ACHN (cell line): ENCODE measurements around the gene LIG3.
"Not testable (repeated sequence)": the region's sequence is repeated elsewhere in the genome, so short reads cannot be mapped to it uniquely, and the experiment has no call there.

Experiments
- DNase-seq: peaks from one replicate; pipeline ENCODE4 v3.0.0-alpha.2; 2015
- in situ Hi-C: cut with HindIII; loops from 2 replicates; pipeline ENCODE4 v1.10.0; 2017; ENCODE audit warnings: low sequenced_read_pairs, low pct_ligation_motif_present, low pct_unique_long_range_greater_than_20kb

The LIG3 gene

DNA sequence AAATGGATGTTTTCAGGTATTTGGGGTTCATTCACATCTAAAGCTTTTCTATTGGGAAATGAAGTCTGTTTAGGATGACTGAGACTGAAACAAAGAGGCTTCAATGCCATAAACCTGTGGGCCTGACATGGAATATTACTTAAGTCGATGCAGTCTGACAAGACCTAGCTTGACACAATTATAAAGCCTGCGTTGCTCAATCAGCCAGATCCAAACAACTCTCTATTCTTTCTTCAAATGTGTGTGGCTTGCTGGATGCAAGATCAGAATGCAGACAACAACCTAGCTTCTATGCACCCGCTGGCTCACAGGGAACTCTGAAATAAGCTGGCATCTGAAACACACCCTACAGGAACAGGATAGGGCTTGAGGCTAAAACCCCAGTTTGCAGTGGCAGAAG, 43.2 kb downstream of the LIG3 start:
- in situ Hi-C loops: no loop called here

DNA sequence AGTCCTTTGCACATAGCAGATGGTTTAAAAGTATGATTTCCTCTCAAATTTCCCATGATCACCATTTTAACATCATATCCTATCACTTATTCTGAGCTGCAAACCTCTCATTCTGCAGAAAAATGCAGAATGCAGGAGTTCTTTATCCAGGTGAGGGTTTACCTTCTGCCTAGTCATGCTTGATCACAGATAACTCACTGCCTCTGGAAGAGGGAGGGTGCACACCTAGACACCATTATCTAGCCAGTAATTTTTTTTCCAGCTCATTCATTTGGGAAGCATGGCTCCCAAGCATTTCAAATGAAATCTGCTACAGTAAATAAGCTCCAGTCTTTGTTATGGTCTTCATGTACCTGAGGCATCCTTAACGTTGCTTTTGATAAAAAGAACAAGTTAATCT, 45.2 kb downstream of the LIG3 start:
- in situ Hi-C loops: no loop called here
- DNase-seq: no peak

More for the DNA sequence above, 43.2 kb downstream of the LIG3 start:
- no peak for DNase-seq

DNA sequence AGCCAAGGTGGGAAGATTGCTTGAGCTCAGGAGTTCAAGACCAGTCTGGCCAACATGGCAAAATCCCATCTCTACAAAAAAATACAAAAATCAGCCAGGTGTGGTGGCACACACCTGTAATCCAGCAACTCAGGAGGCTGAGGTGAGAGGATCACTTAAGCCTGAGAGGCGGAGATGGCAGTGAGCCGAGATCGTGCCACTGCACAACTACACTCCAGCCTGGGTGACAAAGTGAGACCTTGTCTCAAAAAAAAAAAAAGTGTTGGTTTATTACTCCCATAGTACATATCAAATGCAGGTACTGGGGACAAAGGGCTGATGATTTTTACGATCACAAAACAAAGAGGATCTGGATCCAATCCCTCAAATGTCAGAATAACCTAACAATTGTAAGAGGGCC, 47.8 kb downstream of the LIG3 start:
- in situ Hi-C loops, DNase-seq: not testable (repeated sequence)

DNA sequence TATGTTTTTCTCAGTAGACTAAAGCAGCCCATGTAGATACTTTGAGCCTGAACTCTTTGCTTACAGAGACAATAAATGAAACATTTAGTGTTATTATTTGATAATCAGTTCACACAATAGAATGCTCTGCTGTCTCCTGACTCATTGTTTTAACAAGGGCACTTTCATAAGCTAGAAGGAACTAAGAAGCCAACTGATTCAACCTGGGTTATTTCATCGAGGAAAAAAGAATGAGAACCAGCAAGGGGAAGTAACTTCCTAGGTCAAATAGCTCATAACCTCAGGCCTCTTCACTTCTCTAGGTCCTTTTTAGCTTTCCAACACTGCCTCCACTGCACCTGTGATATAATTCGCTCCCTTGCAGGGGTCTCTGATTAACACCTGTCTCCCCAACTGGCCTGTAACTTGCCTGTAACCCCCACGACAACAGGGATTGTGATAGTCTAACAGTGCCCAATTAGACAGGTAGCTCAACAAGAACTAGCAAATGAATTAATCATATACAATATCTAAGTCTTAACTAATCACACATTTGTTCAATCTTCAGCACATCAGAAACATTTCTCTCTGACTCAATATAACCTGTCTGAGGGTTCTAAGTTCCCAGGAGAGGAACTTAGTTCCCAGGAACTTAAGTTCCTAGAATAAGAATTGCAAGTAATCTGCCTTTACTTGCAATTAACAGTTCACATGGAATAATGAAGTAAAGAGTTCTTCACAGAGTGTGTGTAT, 48.4 kb downstream of the LIG3 start:
- in situ Hi-C loops: no loop called here
- DNase-seq: no peak

DNA sequence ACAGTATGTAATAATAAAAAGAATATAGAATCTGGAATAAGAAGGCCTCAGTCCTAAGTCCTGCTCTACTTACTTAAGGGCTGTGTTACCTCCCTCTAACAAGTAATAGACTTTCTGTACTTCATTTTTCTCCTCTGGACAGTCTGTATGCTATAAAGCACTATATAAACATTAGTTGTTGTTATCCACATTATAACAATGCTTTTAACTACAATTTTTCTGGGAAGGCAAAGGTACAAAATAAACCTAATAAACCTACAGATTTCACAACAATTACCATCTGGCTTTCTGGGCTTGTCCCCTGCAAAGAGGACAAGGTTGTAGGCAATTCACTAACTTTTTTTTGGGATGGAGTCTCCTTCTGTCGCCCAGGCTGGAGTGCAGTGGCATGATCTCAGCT, 50.5 kb downstream of the LIG3 start:
- no peak for DNase-seq
- in situ Hi-C loops: no loop called here

DNA sequence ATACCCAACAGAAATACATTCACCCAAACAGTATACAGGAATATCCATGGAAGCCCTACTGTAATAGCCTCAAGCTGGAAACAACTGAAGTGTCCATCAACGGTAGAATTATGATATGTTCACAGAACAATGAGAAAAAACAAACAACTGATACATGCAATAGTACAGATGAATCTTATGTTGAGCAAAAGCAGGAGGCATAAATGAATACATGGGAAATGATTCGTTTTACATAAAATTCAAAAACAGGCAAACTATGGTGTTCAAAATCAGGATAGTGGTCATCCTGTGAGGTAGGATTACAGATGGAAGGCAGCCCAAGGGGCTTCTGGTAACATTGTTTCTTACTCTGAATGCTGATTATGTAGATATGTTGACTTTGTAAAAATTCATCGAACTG, 58.1 kb downstream of the LIG3 start:
- in situ Hi-C loops: no loop called here

DNA sequence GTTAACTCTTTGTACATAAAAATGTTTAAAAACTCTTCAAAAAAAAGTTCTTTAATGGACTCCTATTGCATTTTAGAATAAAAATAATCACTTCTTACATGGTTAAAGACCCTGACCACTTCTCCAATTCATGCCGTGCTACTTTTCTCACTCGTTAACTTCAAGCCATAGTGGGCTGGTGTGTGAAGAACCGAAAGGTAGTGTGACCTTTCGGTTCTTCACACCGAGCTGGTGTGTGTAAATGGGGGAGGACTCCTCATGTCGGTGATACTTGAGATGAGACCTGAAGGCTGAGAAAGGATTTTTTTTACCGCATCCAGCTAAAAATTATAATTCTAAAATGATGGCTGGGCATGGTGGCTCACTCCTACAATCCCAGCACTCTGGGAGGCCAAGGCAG, 61.1 kb downstream of the LIG3 start:
- DNase-seq: no peak
- in situ Hi-C loops: no loop called here

More for the DNA sequence above, 58.1 kb downstream of the LIG3 start:
- no peak for DNase-seq

DNA sequence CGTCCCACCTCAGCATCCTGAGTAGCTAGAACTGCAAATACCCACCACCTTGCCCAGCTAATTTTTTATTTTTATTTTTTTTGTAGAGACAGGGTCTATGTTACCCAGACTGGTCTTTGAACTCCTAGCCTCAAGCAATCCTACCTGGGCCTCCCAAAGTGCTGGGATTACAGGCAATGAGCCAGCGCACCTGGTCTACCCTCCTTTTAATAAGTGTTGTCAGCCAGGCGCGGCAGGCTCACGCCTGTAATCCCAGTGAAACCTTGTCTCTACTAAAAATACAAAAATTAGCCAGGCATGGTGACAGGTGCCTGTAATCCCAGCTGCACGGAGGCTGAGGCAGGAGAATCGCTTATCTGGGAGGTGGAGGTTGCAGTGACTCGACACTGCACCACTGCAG, 63.9 kb downstream of the LIG3 start:
- in situ Hi-C loops: no loop called here
- DNase-seq: no peak

DNA sequence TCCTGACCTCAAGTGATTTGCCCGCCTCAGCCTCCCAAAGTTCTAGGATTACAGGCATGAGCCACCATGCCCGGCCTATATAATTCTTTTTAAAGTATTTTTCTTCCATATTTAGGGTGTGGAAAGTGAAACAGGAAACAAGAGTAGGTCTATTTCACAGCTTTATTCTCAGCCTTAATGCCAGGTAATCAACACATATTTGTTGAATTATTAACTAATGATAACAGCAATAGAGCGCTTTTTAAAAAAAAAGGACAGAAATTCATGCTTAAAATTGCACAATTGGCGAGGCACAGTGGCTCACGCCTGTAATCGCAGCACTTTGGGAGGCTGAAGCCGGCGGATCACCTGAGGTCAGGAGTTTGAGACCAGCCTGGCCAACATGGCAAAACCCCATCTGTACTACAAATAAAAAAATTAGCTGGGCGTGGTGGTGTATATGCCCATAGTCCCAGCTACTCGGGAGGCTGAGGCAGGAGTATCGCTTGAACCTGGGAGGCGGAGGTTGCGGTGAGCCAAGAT, 65.2 kb downstream of the LIG3 start:
- DNase-seq, in situ Hi-C loops: not testable (repeated sequence)

DNA sequence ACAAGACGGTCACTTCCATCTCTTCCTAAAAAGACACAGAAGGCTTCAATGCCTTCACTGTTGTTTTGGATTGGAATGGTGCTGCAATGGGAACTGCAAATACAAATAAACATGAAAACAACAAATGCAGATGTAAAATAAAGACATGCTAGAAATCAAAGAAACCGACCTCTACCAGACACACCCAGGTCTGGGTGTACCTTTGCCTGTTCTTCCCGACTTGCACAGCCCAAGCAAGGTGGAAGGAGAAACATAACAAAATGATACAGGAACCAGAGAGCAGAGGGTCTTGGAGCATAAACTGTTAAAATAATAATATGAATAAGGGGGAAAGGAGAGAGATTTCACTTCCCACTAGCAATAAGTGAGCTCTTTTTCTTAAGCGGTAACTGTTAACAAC, 65.9 kb downstream of the LIG3 start:
- no peak for DNase-seq
- in situ Hi-C loops: no loop called here

DNA sequence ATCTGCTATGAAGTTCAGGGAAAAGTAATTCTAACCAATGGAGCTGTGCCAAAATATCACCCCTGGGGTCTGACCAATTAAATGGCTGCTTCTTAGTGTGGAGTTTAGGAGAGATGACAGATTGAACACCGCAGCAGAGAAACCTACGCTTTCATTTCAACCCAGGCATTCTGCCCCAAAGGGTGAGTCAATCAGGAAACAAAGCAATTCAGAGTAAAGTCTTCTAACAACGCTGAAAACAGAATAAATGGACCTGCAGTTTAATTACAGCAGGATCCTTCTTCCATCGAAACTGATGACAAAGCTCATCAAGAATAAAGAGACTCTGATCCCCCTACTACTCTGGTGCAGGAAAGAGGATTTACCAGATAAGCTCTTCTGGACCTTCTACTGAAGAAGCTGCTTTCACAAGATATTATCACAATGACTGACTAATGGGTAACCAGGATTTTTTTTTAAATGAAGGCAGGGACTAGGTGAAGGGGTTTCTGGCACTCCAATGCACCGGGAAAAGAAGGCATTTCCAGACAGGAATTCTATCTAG, 66.5 kb downstream of the LIG3 start:
- in situ Hi-C loops: no loop called here
- DNase-seq: peak; percentile 84

DNA sequence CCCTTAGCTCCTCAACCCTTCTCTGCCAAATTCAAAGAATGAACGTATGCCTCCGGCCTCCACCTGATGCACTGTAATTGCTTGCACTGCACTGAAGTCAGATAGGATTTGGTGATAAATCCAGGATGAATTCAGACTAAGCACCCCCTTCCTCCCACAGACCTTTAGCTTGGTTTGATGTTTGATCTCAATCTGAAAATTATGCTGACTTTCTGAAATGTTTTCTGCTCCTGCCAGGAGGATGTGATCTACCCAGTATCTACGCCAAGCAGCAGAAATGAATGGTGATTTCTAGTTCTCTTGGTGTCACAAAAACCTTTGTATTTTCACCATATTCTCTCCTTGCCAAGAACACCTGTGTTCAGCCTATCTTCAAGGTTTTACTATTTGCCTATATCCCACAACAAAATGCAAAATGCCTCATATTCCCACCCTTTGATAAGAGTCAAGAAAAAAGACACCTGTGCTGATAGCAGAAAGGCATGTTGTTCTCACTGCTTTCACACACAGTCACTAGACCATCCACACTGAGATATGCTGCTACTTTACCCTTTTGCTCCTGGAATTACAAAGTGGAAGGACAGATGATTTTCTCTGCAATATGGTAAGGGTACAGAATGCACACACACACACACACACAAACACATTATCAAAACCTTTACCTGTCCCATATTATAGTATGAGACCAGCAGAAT, 68.5 kb downstream of the LIG3 start:
- in situ Hi-C loops: no loop called here
- DNase-seq: no peak

DNA sequence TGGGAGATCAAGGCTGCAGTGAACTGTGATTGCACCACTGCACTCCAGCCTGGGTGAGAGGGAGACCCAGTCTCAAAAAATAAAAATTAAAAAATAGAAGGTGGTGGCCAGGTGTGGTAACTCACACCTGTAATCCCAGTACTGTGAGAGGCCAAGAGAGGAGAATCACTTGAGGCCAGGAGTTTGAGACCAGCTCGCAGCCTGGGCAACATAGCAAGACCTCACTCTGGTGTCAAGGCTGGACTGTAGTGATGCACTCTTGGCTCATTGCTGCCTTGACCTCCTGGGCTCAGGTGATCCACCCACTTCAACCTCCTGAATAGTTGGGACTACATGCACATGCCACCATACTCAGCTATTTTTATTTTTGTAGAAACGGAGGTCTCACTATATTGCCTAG, 69.9 kb downstream of the LIG3 start:
- in situ Hi-C loops: no loop called here
- no peak for DNase-seq

DNA sequence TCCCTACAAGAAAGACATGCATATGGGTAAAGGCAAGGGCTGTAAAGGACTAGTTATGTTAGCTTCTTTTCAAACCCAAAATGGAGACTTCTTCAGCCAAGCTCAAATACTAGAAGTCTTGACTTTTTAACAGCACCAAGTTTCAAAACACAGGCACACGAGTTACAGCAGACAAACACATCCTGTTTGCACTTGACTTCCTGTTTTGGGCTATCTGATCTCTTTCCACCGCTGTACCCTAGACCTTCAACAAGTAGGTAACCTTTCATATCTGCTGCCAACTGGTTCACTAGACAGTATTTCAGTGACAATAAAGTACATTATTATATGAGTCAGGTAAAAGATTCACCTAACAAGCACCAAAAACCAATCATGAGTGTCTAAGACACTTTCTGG, 70.9 kb downstream of the LIG3 start:
- in situ Hi-C loops: no loop called here
- DNase-seq: peak; percentile 24

DNA sequence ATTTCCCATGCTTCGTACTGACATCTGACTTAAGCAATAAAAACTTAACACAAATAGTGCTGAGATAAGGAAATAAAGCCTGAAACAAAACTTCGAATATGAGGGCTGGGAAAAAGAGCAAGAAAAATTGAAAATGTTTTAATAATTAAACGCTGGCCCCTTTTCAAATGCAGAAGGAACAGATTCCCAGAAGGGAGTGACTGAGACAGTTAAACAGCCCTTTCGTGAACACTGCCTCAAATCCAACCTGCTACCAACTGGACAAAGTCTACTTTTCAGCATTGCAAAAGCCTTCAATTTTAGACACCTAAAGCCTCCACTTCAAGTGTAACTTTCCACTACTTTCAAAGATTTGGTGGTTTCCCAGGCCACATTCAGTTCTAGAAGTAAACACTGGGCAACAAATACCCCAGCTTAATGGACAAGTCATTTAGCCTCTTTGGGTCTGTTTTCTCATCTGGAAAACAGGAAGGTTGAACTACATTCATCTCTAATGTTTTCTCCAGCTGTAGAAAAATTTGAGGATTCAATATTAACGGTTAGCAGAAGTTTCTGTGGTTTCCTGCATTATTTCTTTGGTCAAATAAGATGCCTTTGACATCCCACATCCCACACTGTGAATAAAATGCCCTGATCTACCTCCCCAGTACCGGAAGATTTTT, 71.4 kb downstream of the LIG3 start:
- DNase-seq: no peak
- in situ Hi-C loops: no loop called here

DNA sequence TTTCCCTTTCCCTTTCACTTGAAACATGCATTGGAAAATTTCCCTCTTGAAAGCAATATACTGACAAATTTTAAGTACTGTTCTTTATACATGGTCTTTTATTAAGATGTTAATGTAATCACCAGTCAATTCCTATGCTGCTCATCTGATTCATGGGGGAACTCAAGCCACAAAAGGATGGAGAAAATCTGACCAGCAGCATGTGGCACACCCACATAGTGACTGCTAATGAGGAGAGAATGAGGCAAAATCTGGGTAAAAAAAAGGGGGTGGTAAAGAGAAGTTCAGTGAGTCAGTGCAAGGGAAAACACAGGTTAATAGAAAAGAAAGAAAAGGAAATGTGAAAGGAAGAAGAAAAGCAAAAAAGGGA, 71.9 kb downstream of the LIG3 start:
- no peak for DNase-seq
- in situ Hi-C loops: no loop called here

DNA sequence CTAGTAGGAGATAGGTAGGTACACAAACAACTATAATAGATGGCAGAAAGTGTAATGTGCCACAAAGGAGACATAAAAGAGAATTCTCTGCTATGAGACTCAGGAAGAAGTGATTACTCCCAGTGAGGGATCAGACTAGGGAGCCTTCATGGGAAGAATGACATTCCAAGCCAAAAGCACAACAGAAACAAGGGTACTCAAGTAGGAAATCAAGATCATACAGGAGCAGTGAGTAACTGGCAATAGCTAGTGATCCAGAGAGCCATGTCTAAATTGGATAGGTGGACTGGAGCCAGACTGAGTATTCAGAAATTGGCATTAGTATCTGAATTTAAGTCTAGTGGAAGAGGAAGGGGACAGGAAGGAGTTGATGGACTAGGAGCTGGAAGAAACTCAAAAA, 72.5 kb downstream of the LIG3 start:
- in situ Hi-C loops: no loop called here

DNA sequence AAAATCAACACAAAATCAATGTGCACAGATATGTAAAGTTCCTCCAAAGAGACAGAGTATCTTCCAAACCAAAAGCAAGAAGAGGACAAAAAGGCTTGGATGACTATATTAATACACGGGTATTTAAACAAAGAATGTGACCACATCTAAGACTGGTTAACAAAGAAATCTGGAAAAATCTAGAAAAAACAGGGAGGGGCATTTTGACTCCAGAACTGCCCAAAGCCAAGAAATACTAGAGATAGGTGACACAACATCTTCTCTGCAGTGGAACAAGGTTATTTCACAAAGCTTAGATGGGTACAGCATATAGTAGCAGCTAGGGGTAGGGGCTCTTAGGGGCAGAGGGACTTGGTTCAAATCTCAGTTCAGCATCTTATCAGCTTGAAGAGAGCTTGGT, 72.9 kb downstream of the LIG3 start:
- in situ Hi-C loops: no loop called here
- DNase-seq: no peak

More for the DNA sequence above, 72.5 kb downstream of the LIG3 start:
- DNase-seq: no peak

DNA sequence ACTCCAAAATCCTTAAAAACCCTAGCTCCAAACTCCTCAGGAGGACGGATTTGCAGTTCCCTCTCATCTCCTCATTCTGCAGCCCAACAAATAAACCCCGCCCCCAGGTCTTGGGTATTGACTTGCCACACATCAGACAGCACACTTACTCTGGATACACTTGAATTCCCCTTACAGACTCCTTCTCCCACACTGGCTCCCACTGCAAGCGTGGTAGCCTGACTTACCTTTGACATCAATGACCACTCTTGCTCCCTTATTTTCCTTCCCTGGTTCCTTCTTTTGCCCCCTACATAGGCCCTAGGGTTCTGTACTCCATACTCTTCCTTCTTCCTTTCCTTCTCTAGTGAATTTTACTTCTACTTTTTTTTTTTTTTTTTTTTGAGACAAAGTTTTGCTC, 75.7 kb downstream of the LIG3 start:
- in situ Hi-C loops: no loop called here
- peak; percentile 81 for DNase-seq
